IMR-90 (cell line): ENCODE results near the gene PRSS50. TPM values are rescaled to one million over a fixed set of nuclear protein-coding genes. Genes with fewer than 3 reads are reported as not detected.

ENCODE experiments used
- ATAC-seq: fragments of 200-7000 bp; cut with Tn5 transposase; 2 replicates; pipeline ENCODE4 v1.9.1; 2020; ENCODE audit warnings: low read depth, mild to moderate bottlenecking, moderate library complexity
- BruUV-seq: library from RNA; stranded (reverse); fragments of 400-500 nt; replicated peaks from 2 replicates; lab custom pipeline; 2021; lab: Mats Ljungman, UMichigan
- CTCF ChIA-PET: fragments of 300-600 bp; formaldehyde crosslinking; extraction: SDS; loops from one replicate; lab custom pipeline; 2021; ENCODE audit warnings: antibody characterized with exemption; lab: Yijun Ruan, JAX
- POLR2A ChIA-PET: fragments of 300-600 bp; sonication (Branson Sonifier 250); formaldehyde crosslinking; loops from one replicate; lab custom pipeline; 2022; ENCODE audit warnings: antibody characterized with exemption; ENCODE audit not compliant: unreplicated experiment; lab: Charles Lee
- DNase-seq: peaks from one replicate; pipeline ENCODE4 v3.0.0; 2013
- H2AFZ ChIP-seq: replicated peaks from 2 replicates; pipeline ENCODE3; 2013; ENCODE audit warnings: low read length, mild to moderate bottlenecking; ENCODE audit not compliant: poor library complexity
- H2AK5ac ChIP-seq: 2 replicates; pipeline ENCODE4 v1.6.1; 2013; ENCODE audit warnings: low read depth, low read length, inconsistent platforms
- H2AK9ac ChIP-seq: replicated peaks from 2 replicates; pipeline ENCODE3; 2013; ENCODE audit warnings: mild to moderate bottlenecking, low read depth, low read length, moderate library complexity; ENCODE audit not compliant: poor library complexity
- H2BK120ac ChIP-seq: 2 replicates; pipeline ENCODE4 v1.6.1; 2013; ENCODE audit warnings: low read depth, low read length, inconsistent platforms
- H2BK15ac ChIP-seq: 3 replicates; pipeline ENCODE4 v1.6.1; 2013; ENCODE audit warnings: low read depth, low read length, inconsistent platforms
- H2BK20ac ChIP-seq: 2 replicates; pipeline ENCODE4 v1.6.1; 2013; ENCODE audit warnings: low read depth, mild to moderate bottlenecking, inconsistent platforms, low read length, moderate library complexity
- H2BK5ac ChIP-seq: 2 replicates; pipeline ENCODE4 v1.6.1; 2013; ENCODE audit warnings: mild to moderate bottlenecking, low read depth, low read length, inconsistent platforms; ENCODE audit not compliant: poor library complexity, severe bottlenecking
- H3K14ac ChIP-seq: replicated peaks from 2 replicates; pipeline ENCODE4 v1.6.1; 2013; ENCODE audit warnings: low read depth, low read length, inconsistent platforms
- H3K18ac ChIP-seq: 2 replicates; pipeline ENCODE4 v1.6.1; 2013; ENCODE audit warnings: low read depth, low read length, control low read depth
- H3K23ac ChIP-seq: 2 replicates; pipeline ENCODE4 v1.6.1; 2013; ENCODE audit warnings: low read depth, low read length, inconsistent platforms
- H3K27ac ChIP-seq: 2 replicates; pipeline ENCODE4 v1.5.1; 2013; ENCODE audit warnings: mild to moderate bottlenecking, control low read depth, low read length; ENCODE audit not compliant: insufficient read depth
- H3K27me3 ChIP-seq: 2 replicates; pipeline ENCODE4 v1.6.1; 2013; ENCODE audit warnings: low read length; ENCODE audit not compliant: control insufficient read depth, insufficient read depth
- H3K36me3 ChIP-seq: 2 replicates; pipeline ENCODE4 v1.6.1; 2013; ENCODE audit warnings: low read length, mixed read lengths; ENCODE audit not compliant: control insufficient read depth, insufficient read depth
- H3K4ac ChIP-seq: 2 replicates; pipeline ENCODE4 v1.6.1; 2013; ENCODE audit warnings: low read depth, low read length, inconsistent platforms
- H3K4me1 ChIP-seq: 2 replicates; pipeline ENCODE4 v1.6.1; 2013; ENCODE audit warnings: low read length, mixed read lengths; ENCODE audit not compliant: control insufficient read depth, insufficient read depth
- H3K4me2 ChIP-seq: 2 replicates; pipeline ENCODE4 v1.6.1; 2013; ENCODE audit warnings: low read depth, mild to moderate bottlenecking, control low read depth, low read length, moderate library complexity
- H3K4me3 ChIP-seq: 2 replicates; pipeline ENCODE4 v1.5.1; 2013; ENCODE audit warnings: low read depth, mild to moderate bottlenecking, control low read depth, low read length, moderate library complexity; ENCODE audit not compliant: insufficient read depth
- H3K56ac ChIP-seq: 2 replicates; pipeline ENCODE4 v1.6.1; 2013; ENCODE audit warnings: low read length, inconsistent platforms; ENCODE audit not compliant: insufficient read depth; ENCODE audit errors: extremely low read depth
- H3K79me1 ChIP-seq, 2 experiments: 2 replicates each; pipeline ENCODE4 v1.6.1; 2013; ENCODE audit warnings: low read length in 2 of 2, inconsistent platforms in 1 of 2, low read depth in 1 of 2
- H3K9ac ChIP-seq: 2 replicates; pipeline ENCODE4 v1.6.1; 2013; ENCODE audit warnings: low read depth, low read length, control low read depth
- H3K9me1 ChIP-seq: 2 replicates; pipeline ENCODE4 v1.6.1; 2013; ENCODE audit warnings: low read length, inconsistent platforms; ENCODE audit not compliant: insufficient read depth
- H3K9me3 ChIP-seq: 2 replicates; pipeline ENCODE4 v1.6.1; 2013; ENCODE audit warnings: low read length; ENCODE audit not compliant: control insufficient read depth, insufficient read depth
- H4K20me1 ChIP-seq: 2 replicates; pipeline ENCODE4 v1.6.1; 2013; ENCODE audit warnings: low read length, inconsistent platforms; ENCODE audit not compliant: insufficient read depth
- H4K5ac ChIP-seq: 2 replicates; pipeline ENCODE4 v1.6.1; 2013; ENCODE audit warnings: mild to moderate bottlenecking, low read depth, low read length, control low read depth
- H4K8ac ChIP-seq, 2 experiments: 2 replicates each; pipeline ENCODE4 v1.6.1; 2013; ENCODE audit warnings: low read depth in 2 of 2, low read length in 2 of 2, control low read depth in 1 of 2, inconsistent platforms in 1 of 2
- H4K91ac ChIP-seq: 2 replicates; pipeline ENCODE4 v1.6.1; 2013; ENCODE audit warnings: low read depth, low read length, inconsistent platforms; ENCODE audit not compliant: insufficient read depth
- RCOR1 ChIP-seq: IDR thresholded peaks from 2 replicates; pipeline ENCODE4 v1.6.1; 2012; ENCODE audit warnings: mild to moderate bottlenecking, low read length, improper control_type of control experiment; ENCODE audit not compliant: insufficient replicate concordance
- RFX5 ChIP-seq: IDR thresholded peaks from 2 replicates; pipeline ENCODE4 v1.8.0; 2012; ENCODE audit warnings: low read depth, mild to moderate bottlenecking, low read length, moderate library complexity
- WGBS, 2 experiments: methylation state at CpG; one replicate each; pipeline versions ENCODE4 v1.1.5 to v1.1.7; 2013; ENCODE audit warnings: missing lambda C conversion rate in 2 of 2; ENCODE audit not compliant: insufficient read length in 1 of 2; ENCODE audit errors: extremely low coverage in 2 of 2; 5-methylcytosine and 5-hydroxymethylcytosine counted together
- dilution Hi-C: fragments of 300-500 bp; cut with HindIII; formaldehyde crosslinking; loops from one replicate; pipeline ENCODE4 v1.14.3; 2018; ENCODE audit warnings: low sequenced_read_pairs; ENCODE audit not compliant: unreplicated experiment
- in situ Hi-C: fragments of 300-500 bp; cut with MboI; formaldehyde crosslinking; loops from 3 replicates; pipeline ENCODE4 v1.14.3; 2019; ENCODE audit warnings: low sequenced_read_pairs, inconsistent platforms, mixed read lengths
- intact Hi-C: fragments of 100-400 bp; cut with micrococcal nuclease; formaldehyde crosslinking; loops from 2 replicates; pipeline ENCODE4 v1.10.0; 2022
- polyA plus RNA-seq, 3 experiments: library from polyadenylated mRNA; depleted of rRNA; stranded (reverse); fragments of >200 nt; gene quantifications; 2 replicates each; pipeline ENCODE4 v1.2.3, GENCODE V29; 2012; ENCODE audit warnings: low replicate concordance in 1 of 3
- total RNA-seq: library from RNA; depleted of rRNA; stranded (reverse); fragments of >200 nt; gene quantifications from 2 replicates; pipeline ENCODE4 v1.2.3, GENCODE V29; 2012

PRSS50 gene
- total and polyA plus RNA-seq, 2 of the 4 experiments (the other 2 are of a cell fraction): not detected

- Histone ChIP-seq H3K4ac (no peak overlapping the region), H3K14ac (no peak overlapping the region), H2BK20ac (no peak overlapping the region), H2AK5ac (no peak overlapping the region), H3K4me1 (peaks cover 2% of the 10 kb centered on the region; the same call in 1 of the 2 replicates), H3K18ac (no peak overlapping the region), H4K91ac (no peak overlapping the region), H3K4me3 (no peak overlapping the region), H3K4me2 (no peak overlapping the region), H2AFZ (no peak overlapping the region), H2AK9ac (no peak overlapping the region), H3K27me3 (no peaks in the 10 kb centered on the region), H2BK15ac (no peak overlapping the region), H4K5ac (no peak overlapping the region), H2BK120ac (no peak overlapping the region), H3K79me1 (no peaks in the 10 kb centered on the region), H3K27ac (no peak overlapping the region), H4K20me1 (no peaks in the 10 kb centered on the region), H3K56ac (no peak overlapping the region), H3K9ac (no peak overlapping the region), H3K9me3 (no peaks in the 10 kb centered on the region), H3K23ac (no peak overlapping the region), H3K36me3 (peaks cover 8% of the 10 kb centered on the region; the same call in 1 of the 2 replicates), H3K9me1 (peaks cover 5% of the 10 kb centered on the region; the same call in 1 of the 2 replicates), H4K8ac (no peak overlapping the region), H2BK5ac (no peak overlapping the region)
- WGBS, 2 experiments: 80% methylated on average over 2 of the region's 9 CpGs; no CpG with 5 or more reads in 1 of the 2 experiments
- no peak for DNase-seq
- BruUV-seq: no TSS peak
- no peak for ATAC-seq
- no peak for TF ChIP-seq RFX5
- TF ChIP-seq RCOR1: no peak
- in situ Hi-C loops: no loop called here
- intact Hi-C loops: no loop called here
- CTCF ChIA-PET: no interaction called here
- dilution Hi-C loops: no loop called here
- POLR2A ChIA-PET: no interaction called here
Observed at GRCh38 chr3:46680298-46680826, 37.3 kb downstream of the PRSS50 start.
